ENCODE measurements around the gene MRPL16. TPM values are rescaled to one million over a fixed set of nuclear protein-coding genes. Genes with fewer than 3 reads are reported as not detected.

Gene MRPL16
- total RNA-seq, 1 experiment from 2014 or later: 123 TPM

GRCh38 chr11:59791639-59792038 lies 18.9 kb downstream of the MRPL16 start:
- H3F3A ChIP-seq (ENCODE audit: low read length, unreplicated experiment): peaks cover 7% of the 10 kb centered on the region
- BruUV-seq (replicated peaks): no TSS peak
- no peaks in the 10 kb centered on the region for H4K20me1 ChIP-seq (ENCODE audit: low read length)
- peaks cover 15% of the 10 kb centered on the region for H3K4me1 ChIP-seq (ENCODE audit: insufficient read depth, low read length)
- no peaks in the 10 kb centered on the region for H3K27me3 ChIP-seq (ENCODE audit: low read length)
- intact Hi-C loops (cut with micrococcal nuclease): no loop called here
- H3K4me3 ChIP-seq (ENCODE audit: low read length): no peak overlapping the region
- no peak for TF ChIP-seq CTCF (conservative IDR thresholded peaks at IDR 0.05; ENCODE audit: low read depth, low read length)
- no peak for TF ChIP-seq EZH2 (IDR thresholded peaks at IDR 0.05; ENCODE audit: low read length, unreplicated experiment)
- no peak for TF ChIP-seq EZH2phosphoT487 (IDR thresholded peaks at IDR 0.05; ENCODE audit: borderline replicate concordance, low read length)
- no peaks in the 10 kb centered on the region for H3K9me2 ChIP-seq (replicated peaks; ENCODE audit: low read length)
- no peak overlapping the region for H2AFZ ChIP-seq (ENCODE audit: low read length)
- H3K9me3 ChIP-seq (ENCODE audit: low read length): no peaks in the 10 kb centered on the region
- no peak overlapping the region for H3K27ac ChIP-seq (ENCODE audit: low read length)
- no peak overlapping the region for H3K9ac ChIP-seq (ENCODE audit: low read length)
- ChIA-PET POLR2A (ENCODE audit: unreplicated experiment) (no interaction called here), CTCF (no interaction called here)
- H3K79me2 ChIP-seq (ENCODE audit: low read length): no peaks in the 10 kb centered on the region
- no peak for DNase-seq
- H3K36me3 ChIP-seq (ENCODE audit: low read depth, low read length): peaks cover 39% of the 10 kb centered on the region
- no peak for ATAC-seq
- no peak overlapping the region for H3K4me2 ChIP-seq (ENCODE audit: low read length)

GRCh38 chr11:59787816-59788215 lies 22.8 kb downstream of the MRPL16 start:
- H3K36me3 ChIP-seq (ENCODE audit: low read depth, low read length): peaks cover 21% of the 10 kb centered on the region; the same call in 1 of the 2 replicates
- no peaks in the 10 kb centered on the region for H4K20me1 ChIP-seq (ENCODE audit: low read length)
- H3K4me1 ChIP-seq (ENCODE audit: insufficient read depth, low read length): peaks cover 31% of the 10 kb centered on the region
- H3K9me2 ChIP-seq (replicated peaks; ENCODE audit: low read length): no peaks in the 10 kb centered on the region
- no peak for ATAC-seq
- DNase-seq: peak; percentile 23
- H3K27ac ChIP-seq (ENCODE audit: low read length): peak overlapping the region; percentile 91
- POLR2A ChIA-PET (ENCODE audit: unreplicated experiment): no interaction called here
- H3K4me2 ChIP-seq (ENCODE audit: low read length): peak overlapping the region; percentile 54
- no peaks in the 10 kb centered on the region for H3K27me3 ChIP-seq (ENCODE audit: low read length)
- CTCF ChIA-PET: interaction anchor here (1.1 kb wide), 1 partner anchor 13 kb away, joined by 13 read pairs; no protein-coding TSS in a partner anchor
- peak overlapping the region; percentile 52 for H3K9ac ChIP-seq (ENCODE audit: low read length)
- H2AFZ ChIP-seq (ENCODE audit: low read length): no peak overlapping the region
- peak overlapping the region; percentile 27; the same call in 1 of the 2 replicates for H3K4me3 ChIP-seq (ENCODE audit: low read length)
- no TSS peak for BruUV-seq (replicated peaks)
- H3K9me3 ChIP-seq (ENCODE audit: low read length): no peaks in the 10 kb centered on the region
- peaks cover 11% of the 10 kb centered on the region for H3F3A ChIP-seq (ENCODE audit: low read length, unreplicated experiment)
- TF ChIP-seq EZH2phosphoT487 (IDR thresholded peaks at IDR 0.05; ENCODE audit: borderline replicate concordance, low read length): no peak
- no peak for TF ChIP-seq EZH2 (IDR thresholded peaks at IDR 0.05; ENCODE audit: low read length, unreplicated experiment)
- no peak for TF ChIP-seq CTCF (conservative IDR thresholded peaks at IDR 0.05; ENCODE audit: low read depth, low read length)
- H3K79me2 ChIP-seq (ENCODE audit: low read length): no peaks in the 10 kb centered on the region
- intact Hi-C loops (cut with micrococcal nuclease): loop anchor here (1.0 to 2.0 kb wide), 3 partner anchors 12 to 33 kb away; partner anchors contain the start of gene STX3

GRCh38 chr11:59787255-59787588 lies 23.4 kb downstream of the MRPL16 start:
- no peak for DNase-seq
- POLR2A ChIA-PET (ENCODE audit: unreplicated experiment): interaction anchor here (0.6 to 1.0 kb wide), 2 partner anchors 11 to 1211 kb away, joined by 3 to 4 read pairs; no protein-coding TSS in a partner anchor
- no peaks in the 10 kb centered on the region for H3K9me2 ChIP-seq (replicated peaks; ENCODE audit: low read length)
- no peak overlapping the region for H2AFZ ChIP-seq (ENCODE audit: low read length)
- H3K4me2 ChIP-seq (ENCODE audit: low read length): peak overlapping the region; percentile 54
- peaks cover 31% of the 10 kb centered on the region for H3K4me1 ChIP-seq (ENCODE audit: insufficient read depth, low read length)
- H3K9me3 ChIP-seq (ENCODE audit: low read length): no peaks in the 10 kb centered on the region
- no peak for TF ChIP-seq EZH2 (IDR thresholded peaks at IDR 0.05; ENCODE audit: low read length, unreplicated experiment)
- no peak for TF ChIP-seq CTCF (conservative IDR thresholded peaks at IDR 0.05; ENCODE audit: low read depth, low read length)
- no peak for TF ChIP-seq EZH2phosphoT487 (IDR thresholded peaks at IDR 0.05; ENCODE audit: borderline replicate concordance, low read length)
- no peaks in the 10 kb centered on the region for H3K27me3 ChIP-seq (ENCODE audit: low read length)
- 0 out of 2 replicates have a peak, but pooled peaks cover 3% of the 10 kb centered on the region for H3K79me2 ChIP-seq (ENCODE audit: low read length)
- CTCF ChIA-PET: interaction anchor here (1.1 kb wide), 1 partner anchor 14 kb away, joined by 13 read pairs; no protein-coding TSS in a partner anchor
- H4K20me1 ChIP-seq (ENCODE audit: low read length): no peaks in the 10 kb centered on the region
- peak overlapping the region; percentile 91 for H3K27ac ChIP-seq (ENCODE audit: low read length)
- intact Hi-C loops (cut with micrococcal nuclease): loop anchor here (1.0 to 2.0 kb wide), 3 partner anchors 11 to 32 kb away; partner anchors contain the start of gene STX3
- ATAC-seq: no peak
- peaks cover 11% of the 10 kb centered on the region for H3F3A ChIP-seq (ENCODE audit: low read length, unreplicated experiment)
- peaks cover 21% of the 10 kb centered on the region; the same call in 1 of the 2 replicates for H3K36me3 ChIP-seq (ENCODE audit: low read depth, low read length)
- BruUV-seq (replicated peaks): no TSS peak
- peak overlapping the region; percentile 52 for H3K9ac ChIP-seq (ENCODE audit: low read length)
- peak overlapping the region; percentile 27; the same call in 1 of the 2 replicates for H3K4me3 ChIP-seq (ENCODE audit: low read length)

Measured in PC-3 (cell line).